ENCODE measurements around the gene RNF220. TPM values are rescaled to one million over a fixed set of nuclear protein-coding genes. Genes with fewer than 3 reads are reported as not detected.

The RNF220 gene
- 58.1 and 80.9 TPM in 2 replicates for total RNA-seq

DNA sequence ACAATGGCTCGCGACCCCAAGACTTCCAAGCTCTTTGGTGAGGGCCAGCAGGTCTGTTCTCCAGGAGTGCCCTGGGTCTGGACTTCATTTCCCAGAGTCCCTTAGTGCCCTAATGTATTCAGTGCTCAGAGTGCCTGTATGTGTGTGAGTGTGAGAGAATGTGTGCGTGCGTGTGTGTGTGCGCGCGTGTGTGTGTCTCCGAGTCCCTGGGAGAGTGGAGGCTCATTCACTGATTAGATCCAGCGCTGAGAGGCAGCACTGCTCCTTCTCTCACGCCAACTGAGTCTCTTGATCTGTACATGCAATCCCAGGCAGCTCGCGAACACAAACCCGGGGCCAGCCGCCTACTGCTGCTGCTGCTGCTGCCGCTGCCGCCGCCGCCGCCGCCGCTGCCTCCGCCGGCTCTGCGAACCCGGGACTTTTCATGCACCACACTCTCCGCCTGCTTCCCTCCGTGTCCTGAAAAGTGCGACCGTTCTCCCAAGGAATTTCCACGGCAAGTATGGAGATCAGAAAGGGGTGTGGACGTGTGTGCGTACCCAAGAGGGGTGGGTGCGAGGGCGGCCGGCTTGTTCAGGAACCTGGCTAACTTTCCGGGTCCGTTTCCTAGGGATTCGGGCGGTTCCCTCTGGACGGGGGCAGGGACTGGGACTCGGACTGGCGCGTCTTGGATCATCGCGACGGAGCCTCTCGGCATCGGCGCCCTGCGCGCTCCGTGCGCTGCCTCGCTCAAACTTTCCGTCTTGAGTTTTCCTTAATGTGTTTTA lies at the start of gene RNF220:
RNF220 (plus strand) TSS at position 225 of the 767 bp plus-strand sequence.

DNA sequence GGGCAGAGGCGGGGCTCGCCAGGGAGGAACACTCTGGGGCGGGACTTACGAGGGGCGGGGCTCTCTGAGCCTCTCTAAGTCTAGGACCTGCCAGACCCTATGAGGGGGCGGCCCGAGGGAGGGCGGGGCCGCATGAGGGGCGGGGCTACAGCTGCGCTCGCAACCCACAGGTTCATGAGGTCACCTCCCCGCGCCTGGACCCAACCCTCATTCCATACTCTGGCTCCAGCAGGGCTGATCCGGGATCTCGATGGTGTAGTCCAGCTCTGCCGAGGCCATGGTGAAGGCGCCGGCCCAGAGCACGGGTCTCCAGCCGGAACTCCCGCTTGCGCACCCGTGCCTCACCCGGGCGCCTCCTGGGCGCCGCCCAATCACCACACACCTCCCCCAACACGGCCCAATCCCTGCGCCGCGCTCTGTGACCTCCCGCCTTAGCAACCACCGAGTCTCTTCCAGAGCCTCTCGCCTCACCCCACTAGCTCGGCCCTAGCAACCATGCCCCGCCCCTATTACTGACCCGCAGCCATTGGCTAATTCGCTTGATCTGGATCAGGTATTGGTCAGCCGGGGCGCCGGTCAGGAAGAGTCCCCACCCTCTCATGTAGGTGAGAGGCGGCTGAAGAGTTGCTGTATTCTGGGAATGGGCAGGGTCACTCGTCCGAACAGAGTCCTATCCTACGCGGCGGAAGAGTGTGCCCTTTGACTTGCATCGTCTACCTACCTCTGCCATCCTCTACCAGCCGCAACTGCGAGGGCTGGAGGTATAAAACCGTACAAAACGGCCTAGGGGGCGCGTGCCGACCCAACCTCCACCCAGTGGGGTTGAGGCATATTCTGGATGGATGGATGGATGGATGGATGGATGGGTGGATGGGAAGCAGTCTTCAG lies 269.3 kb downstream of the RNF220 start, which contains the start of the genes ARMH1 and TMEM53:
ARMH1 (plus strand) TSS at position 602 of the 888 bp plus-strand sequence. CDS start 14,984 bp downstream, outside the sequence.
TMEM53 (minus strand) TSS at position 369 of the 888 bp plus-strand sequence; CDS start at position 279, 90 bp downstream.

Other genes with a start within 250 kb of the RNF220 start
- 13.2 and 33.7 TPM in 2 replicates for gene DMAP1, start 191.8 kb upstream of the RNF220 start, total RNA-seq
- 43.7 and 50.2 TPM in 2 replicates for gene ERI3, start 50.0 kb upstream of the RNF220 start, total RNA-seq